Thyroid gland (tissue), 4 donors: ENCODE data around the gene ARF5. TPM values are rescaled to one million over a fixed set of nuclear protein-coding genes. Genes with fewer than 3 reads are reported as not detected.

ENCODE experiments used
- DNase-seq, 2 donors: peaks; one replicate each; pipeline ENCODE4 v3.0.0-alpha.2; 2019
- H3K27ac ChIP-seq, 3 donors: fragments of 200-600 bp; sonication (generic); 1 replicate in 2 of 3; 2 replicates in 1 of 3; pipeline ENCODE4 v1.5.1; 2016 to 2019; ENCODE audit warnings: mild to moderate bottlenecking in 1 of 3, moderate library complexity in 1 of 3
- H3K27me3 ChIP-seq: fragments of 200-600 bp; sonication (generic); one replicate; pipeline ENCODE4 v1.5.1; 2019
- H3K36me3 ChIP-seq, 2 donors: fragments of 200-600 bp; sonication (generic); one replicate each; pipeline ENCODE4 v1.5.1; 2016 to 2019
- H3K4me1 ChIP-seq, 2 donors: fragments of 200-600 bp; sonication (generic); one replicate each; pipeline ENCODE4 v1.5.1; 2017 to 2019
- H3K4me3 ChIP-seq, 3 donors: fragments of 200-600 bp; sonication (generic); replicated peaks in 1 of 3; 1 replicate in 2 of 3; 2 replicates in 1 of 3; pipeline ENCODE4 v1.5.1; 2016; ENCODE audit warnings: mild to moderate bottlenecking in 1 of 3
- H3K9me3 ChIP-seq: fragments of 200-600 bp; sonication (generic); one replicate; pipeline ENCODE4 v1.5.1; 2017
- CTCF ChIP-seq, 6 experiments: fragments of 200-600 bp in 3 of 6; fragments of 450-650 bp in 3 of 6; sonication (generic) in 3 of 6; IDR thresholded peaks; one replicate each; pipeline ENCODE4 v1.5.1; 2016 to 2019; ENCODE audit warnings: antibody characterized with exemption in 6 of 6, mild to moderate bottlenecking in 2 of 6, inconsistent platforms in 1 of 6, moderate library complexity in 1 of 6
- POLR2A ChIP-seq, 2 donors: fragments of 450-650 bp; IDR thresholded peaks; one replicate each; pipeline ENCODE4 v1.6.1; 2017; ENCODE audit warnings: antibody characterized with exemption in 2 of 2, mild to moderate bottlenecking in 2 of 2, moderate library complexity in 1 of 2
- WGBS, 2 donors: methylation state at CpG; one replicate each; pipeline ENCODE4 v1.1.5; 2017; 5-methylcytosine and 5-hydroxymethylcytosine counted together
- intact Hi-C: fragments of 100-400 bp; cut with DNase I; formaldehyde crosslinking; loops from one replicate; pipeline ENCODE4 v1.15.1; 2023
- total RNA-seq, 4 donors: library from RNA; depleted of rRNA; stranded (reverse); fragments of >200 nt; gene quantifications; one replicate each; pipeline ENCODE4 v1.2.3, GENCODE V29; 2016

The ARF5 gene
- total RNA-seq, 4 donors from 2014 or later: 156 to 246 (median 178) TPM

GRCh38 chr7:127608446-127608845, 20.2 kb downstream of the ARF5 start:
- Histone ChIP-seq H3K4me3 (no peak overlapping the region), H3K36me3 (no peaks in the 10 kb centered on the region), H3K4me1 (no peaks in the 10 kb centered on the region), H3K9me3 (no peaks in the 10 kb centered on the region), H3K27me3 (no peaks in the 10 kb centered on the region), H3K27ac (no peak overlapping the region)
- intact Hi-C loops: no loop called here
- no peak for TF ChIP-seq CTCF (IDR thresholded peaks at IDR 0.05)
- no peak for TF ChIP-seq POLR2A (IDR thresholded peaks at IDR 0.05)
- 86 to 92% methylated on average over 6 of the region's 6 CpGs for WGBS, 2 donors
- no peak for DNase-seq

DNA sequence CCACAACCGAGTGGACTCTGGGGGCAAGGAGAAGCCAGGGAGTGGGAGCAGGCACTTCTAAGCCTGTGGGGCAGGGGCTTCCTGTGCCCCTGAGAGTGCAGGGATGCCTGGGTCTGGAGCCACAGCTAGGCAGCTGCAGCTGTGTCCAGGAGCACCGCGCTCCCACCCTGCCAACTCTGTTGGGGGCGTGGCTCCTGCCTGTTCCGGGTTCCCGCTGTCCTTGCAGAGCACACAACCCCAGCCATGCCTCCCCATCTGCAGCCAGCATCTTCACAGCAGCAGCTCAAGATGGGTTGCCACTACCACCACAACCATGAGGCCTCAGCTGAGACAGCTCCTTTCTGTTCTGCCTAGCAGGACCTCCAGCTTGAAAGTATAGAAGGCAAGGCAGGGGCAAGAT, 21.1 kb downstream of the ARF5 start:
- intact Hi-C loops: no loop called here
- DNase-seq: no peak

DNA sequence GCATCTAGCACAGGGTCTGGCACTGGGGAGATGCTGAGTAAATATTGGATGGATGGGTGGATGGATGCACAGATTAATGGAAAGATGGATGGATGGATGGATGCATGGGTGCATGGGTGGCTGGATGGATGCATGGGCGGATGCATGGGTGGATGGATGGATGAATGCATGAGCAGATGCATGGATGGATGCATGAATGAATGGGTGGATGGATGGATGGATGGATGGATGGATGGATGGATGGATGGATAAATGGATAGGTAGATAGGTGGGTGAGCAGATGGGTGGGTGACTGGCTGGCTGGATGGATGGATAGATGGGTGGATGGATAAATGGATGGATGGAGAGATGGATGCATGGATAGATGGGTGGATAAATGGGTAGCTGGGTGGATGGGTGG, 24.1 kb downstream of the ARF5 start:
- Histone ChIP-seq H3K4me1 (no peaks in the 10 kb centered on the region), H3K27ac (no peak overlapping the region), H3K4me3 (no peak overlapping the region), H3K27me3 (no peaks in the 10 kb centered on the region), H3K9me3 (no peaks in the 10 kb centered on the region), H3K36me3 (no peaks in the 10 kb centered on the region)
- intact Hi-C loops: no loop called here
- DNase-seq: no peak
- 94 to 97% methylated on average over 1 of the region's 1 CpG for WGBS, 2 donors
- TF ChIP-seq CTCF (IDR thresholded peaks at IDR 0.05) (no peak), POLR2A (IDR thresholded peaks at IDR 0.05) (no peak)

More for the DNA sequence above, 21.1 kb downstream of the ARF5 start:
- no peaks in the 10 kb centered on the region for H3K9me3 ChIP-seq
- no peaks in the 10 kb centered on the region for H3K36me3 ChIP-seq
- H3K4me1 ChIP-seq: no peaks in the 10 kb centered on the region
- 92 to 95% methylated on average over 4 to 6 of the region's 6 CpGs for WGBS, 2 donors
- no peaks in the 10 kb centered on the region for H3K27me3 ChIP-seq
- H3K27ac ChIP-seq: no peak overlapping the region
- no peak overlapping the region for H3K4me3 ChIP-seq
- no peak for TF ChIP-seq POLR2A (IDR thresholded peaks at IDR 0.05)
- no peak for TF ChIP-seq CTCF (IDR thresholded peaks at IDR 0.05)

- no peaks in the 10 kb centered on the region for H3K27me3 ChIP-seq
Observed at GRCh38 chr7:127616724-127617123, 28.5 kb downstream of the ARF5 start.

GRCh38 chr7:127618042-127618441, 29.8 kb downstream of the ARF5 start, which contains the start of gene PAX4:
Gene PAX4, minus strand, starts transcription at chr7:127618142. Its CDS starts 2,214 bp downstream, at chr7:127615928.
- intact Hi-C loops: no loop called here
- DNase-seq: no peak
- no peaks in the 10 kb centered on the region for H3K9me3 ChIP-seq
- no peaks in the 10 kb centered on the region for H3K36me3 ChIP-seq
- H3K27me3 ChIP-seq: no peaks in the 10 kb centered on the region
- H3K4me3 ChIP-seq: no peak within 1 kb of the TSS
- no peak for TF ChIP-seq POLR2A (IDR thresholded peaks at IDR 0.05)
- no peak for TF ChIP-seq CTCF (IDR thresholded peaks at IDR 0.05)
- no peaks in the 10 kb centered on the region for H3K4me1 ChIP-seq
- WGBS, 2 donors: 7 to 36% methylated on average over 1 to 2 of the region's 2 CpGs
- H3K27ac ChIP-seq: no peak within 1 kb of the TSS

More at GRCh38 chr7:127616724-127617123, 28.5 kb downstream of the ARF5 start:
- Histone ChIP-seq H3K9me3 (no peaks in the 10 kb centered on the region), H3K4me3 (no peak overlapping the region), H3K36me3 (no peaks in the 10 kb centered on the region), H3K27ac (no peak overlapping the region), H3K4me1 (no peaks in the 10 kb centered on the region)
- WGBS, 2 donors: 91 to 95% methylated on average over 5 of the region's 5 CpGs
- no peak for TF ChIP-seq CTCF (IDR thresholded peaks at IDR 0.05)
- TF ChIP-seq POLR2A (IDR thresholded peaks at IDR 0.05): no peak
- intact Hi-C loops: no loop called here
- DNase-seq: no peak
